IMR-90 (cell line): Measurements from ENCODE around the gene SPATA31D3. TPM values are rescaled to one million over a fixed set of nuclear protein-coding genes. Genes with fewer than 3 reads are reported as not detected.

Experiments
- ATAC-seq: fragments of 200-7000 bp; cut with Tn5 transposase; 2 replicates; pipeline ENCODE4 v1.9.1; 2020; ENCODE audit warnings: low read depth, mild to moderate bottlenecking, moderate library complexity
- BruUV-seq: library from RNA; stranded (reverse); fragments of 400-500 nt; replicated peaks from 2 replicates; lab custom pipeline; 2021; lab: Mats Ljungman, UMichigan
- CTCF ChIA-PET: fragments of 300-600 bp; formaldehyde crosslinking; extraction: SDS; loops from one replicate; lab custom pipeline; 2021; ENCODE audit warnings: antibody characterized with exemption; lab: Yijun Ruan, JAX
- POLR2A ChIA-PET: fragments of 300-600 bp; sonication (Branson Sonifier 250); formaldehyde crosslinking; loops from one replicate; lab custom pipeline; 2022; ENCODE audit warnings: antibody characterized with exemption; ENCODE audit not compliant: unreplicated experiment; lab: Charles Lee
- DNase-seq: peaks from one replicate; pipeline ENCODE4 v3.0.0; 2013
- H2AFZ ChIP-seq: replicated peaks from 2 replicates; pipeline ENCODE3; 2013; ENCODE audit warnings: low read length, mild to moderate bottlenecking; ENCODE audit not compliant: poor library complexity
- H2AK5ac ChIP-seq: 2 replicates; pipeline ENCODE4 v1.6.1; 2013; ENCODE audit warnings: low read depth, low read length, inconsistent platforms
- H2AK9ac ChIP-seq: replicated peaks from 2 replicates; pipeline ENCODE3; 2013; ENCODE audit warnings: mild to moderate bottlenecking, low read depth, low read length, moderate library complexity; ENCODE audit not compliant: poor library complexity
- H2BK120ac ChIP-seq: 2 replicates; pipeline ENCODE4 v1.6.1; 2013; ENCODE audit warnings: low read depth, low read length, inconsistent platforms
- H2BK15ac ChIP-seq: 3 replicates; pipeline ENCODE4 v1.6.1; 2013; ENCODE audit warnings: low read depth, low read length, inconsistent platforms
- H2BK20ac ChIP-seq: 2 replicates; pipeline ENCODE4 v1.6.1; 2013; ENCODE audit warnings: low read depth, mild to moderate bottlenecking, inconsistent platforms, low read length, moderate library complexity
- H2BK5ac ChIP-seq: 2 replicates; pipeline ENCODE4 v1.6.1; 2013; ENCODE audit warnings: mild to moderate bottlenecking, low read depth, low read length, inconsistent platforms; ENCODE audit not compliant: poor library complexity, severe bottlenecking
- H3K14ac ChIP-seq: replicated peaks from 2 replicates; pipeline ENCODE4 v1.6.1; 2013; ENCODE audit warnings: low read depth, low read length, inconsistent platforms
- H3K18ac ChIP-seq: 2 replicates; pipeline ENCODE4 v1.6.1; 2013; ENCODE audit warnings: low read depth, low read length, control low read depth
- H3K23ac ChIP-seq: 2 replicates; pipeline ENCODE4 v1.6.1; 2013; ENCODE audit warnings: low read depth, low read length, inconsistent platforms
- H3K27ac ChIP-seq: 2 replicates; pipeline ENCODE4 v1.5.1; 2013; ENCODE audit warnings: mild to moderate bottlenecking, control low read depth, low read length; ENCODE audit not compliant: insufficient read depth
- H3K27me3 ChIP-seq: 2 replicates; pipeline ENCODE4 v1.6.1; 2013; ENCODE audit warnings: low read length; ENCODE audit not compliant: control insufficient read depth, insufficient read depth
- H3K36me3 ChIP-seq: 2 replicates; pipeline ENCODE4 v1.6.1; 2013; ENCODE audit warnings: low read length, mixed read lengths; ENCODE audit not compliant: control insufficient read depth, insufficient read depth
- H3K4ac ChIP-seq: 2 replicates; pipeline ENCODE4 v1.6.1; 2013; ENCODE audit warnings: low read depth, low read length, inconsistent platforms
- H3K4me1 ChIP-seq: 2 replicates; pipeline ENCODE4 v1.6.1; 2013; ENCODE audit warnings: low read length, mixed read lengths; ENCODE audit not compliant: control insufficient read depth, insufficient read depth
- H3K4me2 ChIP-seq: 2 replicates; pipeline ENCODE4 v1.6.1; 2013; ENCODE audit warnings: low read depth, mild to moderate bottlenecking, control low read depth, low read length, moderate library complexity
- H3K4me3 ChIP-seq: 2 replicates; pipeline ENCODE4 v1.5.1; 2013; ENCODE audit warnings: low read depth, mild to moderate bottlenecking, control low read depth, low read length, moderate library complexity; ENCODE audit not compliant: insufficient read depth
- H3K56ac ChIP-seq: 2 replicates; pipeline ENCODE4 v1.6.1; 2013; ENCODE audit warnings: low read length, inconsistent platforms; ENCODE audit not compliant: insufficient read depth; ENCODE audit errors: extremely low read depth
- H3K79me1 ChIP-seq, 2 experiments: 2 replicates each; pipeline ENCODE4 v1.6.1; 2013; ENCODE audit warnings: low read length in 2 of 2, inconsistent platforms in 1 of 2, low read depth in 1 of 2
- H3K9ac ChIP-seq: 2 replicates; pipeline ENCODE4 v1.6.1; 2013; ENCODE audit warnings: low read depth, low read length, control low read depth
- H3K9me1 ChIP-seq: 2 replicates; pipeline ENCODE4 v1.6.1; 2013; ENCODE audit warnings: low read length, inconsistent platforms; ENCODE audit not compliant: insufficient read depth
- H3K9me3 ChIP-seq: 2 replicates; pipeline ENCODE4 v1.6.1; 2013; ENCODE audit warnings: low read length; ENCODE audit not compliant: control insufficient read depth, insufficient read depth
- H4K20me1 ChIP-seq: 2 replicates; pipeline ENCODE4 v1.6.1; 2013; ENCODE audit warnings: low read length, inconsistent platforms; ENCODE audit not compliant: insufficient read depth
- H4K5ac ChIP-seq: 2 replicates; pipeline ENCODE4 v1.6.1; 2013; ENCODE audit warnings: mild to moderate bottlenecking, low read depth, low read length, control low read depth
- H4K8ac ChIP-seq, 2 experiments: 2 replicates each; pipeline ENCODE4 v1.6.1; 2013; ENCODE audit warnings: low read depth in 2 of 2, low read length in 2 of 2, control low read depth in 1 of 2, inconsistent platforms in 1 of 2
- H4K91ac ChIP-seq: 2 replicates; pipeline ENCODE4 v1.6.1; 2013; ENCODE audit warnings: low read depth, low read length, inconsistent platforms; ENCODE audit not compliant: insufficient read depth
- BHLHE40 ChIP-seq: fragments of 150-350 bp; IDR thresholded peaks from 2 replicates; pipeline ENCODE4 v1.6.1; 2016; ENCODE audit warnings: mild to moderate bottlenecking, low read depth, low read length
- CHD1 ChIP-seq: IDR thresholded peaks from 2 replicates; pipeline ENCODE4 v1.6.1; 2012; ENCODE audit warnings: low read depth, low read length, improper control_type of control experiment
- FOS ChIP-seq: fragments of 150-350 bp; IDR thresholded peaks from 2 replicates; pipeline ENCODE4 v1.6.1; 2016; ENCODE audit warnings: low read depth, low read length
- MAFK ChIP-seq: IDR thresholded peaks from 2 replicates; pipeline ENCODE4 v1.6.1; 2012; ENCODE audit warnings: low read depth, low read length, improper control_type of control experiment
- MAZ ChIP-seq: IDR thresholded peaks from 2 replicates; pipeline ENCODE4 v1.6.1; 2012; ENCODE audit warnings: low read depth, mild to moderate bottlenecking, low read length, improper control_type of control experiment, moderate library complexity, borderline replicate concordance
- MXI1 ChIP-seq: IDR thresholded peaks from 2 replicates; pipeline ENCODE4 v1.6.1; 2012; ENCODE audit warnings: low read depth, mild to moderate bottlenecking, low read length, moderate library complexity, borderline replicate concordance
- NFE2L2 ChIP-seq: fragments of 150-350 bp; IDR thresholded peaks from 2 replicates; pipeline ENCODE4 v1.6.1; 2016; ENCODE audit warnings: low read depth, mild to moderate bottlenecking, low read length
- RCOR1 ChIP-seq: IDR thresholded peaks from 2 replicates; pipeline ENCODE4 v1.6.1; 2012; ENCODE audit warnings: mild to moderate bottlenecking, low read length, improper control_type of control experiment; ENCODE audit not compliant: insufficient replicate concordance
- RFX5 ChIP-seq: IDR thresholded peaks from 2 replicates; pipeline ENCODE4 v1.8.0; 2012; ENCODE audit warnings: low read depth, mild to moderate bottlenecking, low read length, moderate library complexity
- SMC3 ChIP-seq: fragments of 150-350 bp; IDR thresholded peaks from 2 replicates; pipeline ENCODE4 v1.6.1; 2016; ENCODE audit warnings: low read depth, mild to moderate bottlenecking, antibody characterized with exemption, low read length, moderate library complexity
- USF2 ChIP-seq: fragments of 150-350 bp; IDR thresholded peaks from 2 replicates; pipeline ENCODE4 v1.6.1; 2017; ENCODE audit warnings: mild to moderate bottlenecking, antibody characterized with exemption, low read length, low read depth
- WGBS, 2 experiments: methylation state at CpG; one replicate each; pipeline versions ENCODE4 v1.1.5 to v1.1.7; 2013; ENCODE audit warnings: missing lambda C conversion rate in 2 of 2; ENCODE audit not compliant: insufficient read length in 1 of 2; ENCODE audit errors: extremely low coverage in 2 of 2; 5-methylcytosine and 5-hydroxymethylcytosine counted together
- dilution Hi-C: fragments of 300-500 bp; cut with HindIII; formaldehyde crosslinking; loops from one replicate; pipeline ENCODE4 v1.14.3; 2018; ENCODE audit warnings: low sequenced_read_pairs; ENCODE audit not compliant: unreplicated experiment
- in situ Hi-C: fragments of 300-500 bp; cut with MboI; formaldehyde crosslinking; loops from 3 replicates; pipeline ENCODE4 v1.14.3; 2019; ENCODE audit warnings: low sequenced_read_pairs, inconsistent platforms, mixed read lengths
- intact Hi-C: fragments of 100-400 bp; cut with micrococcal nuclease; formaldehyde crosslinking; loops from 2 replicates; pipeline ENCODE4 v1.10.0; 2022
- polyA plus RNA-seq, 3 experiments: library from polyadenylated mRNA; depleted of rRNA; stranded (reverse); fragments of >200 nt; gene quantifications; 2 replicates each; pipeline ENCODE4 v1.2.3, GENCODE V29; 2012; ENCODE audit warnings: low replicate concordance in 1 of 3
- total RNA-seq: library from RNA; depleted of rRNA; stranded (reverse); fragments of >200 nt; gene quantifications from 2 replicates; pipeline ENCODE4 v1.2.3, GENCODE V29; 2012
- TF ChIP-seq, protein P1 (sequence below): conservative IDR thresholded peaks from 2 replicates; pipeline ENCODE4 v1.5.1; 2012; ENCODE audit warnings: mild to moderate bottlenecking, low read depth, low read length, improper control_type of control experiment

SPATA31D3 gene
- total and polyA plus RNA-seq, 2 of the 4 experiments (the other 2 are of a cell fraction) = not detected

DNA sequence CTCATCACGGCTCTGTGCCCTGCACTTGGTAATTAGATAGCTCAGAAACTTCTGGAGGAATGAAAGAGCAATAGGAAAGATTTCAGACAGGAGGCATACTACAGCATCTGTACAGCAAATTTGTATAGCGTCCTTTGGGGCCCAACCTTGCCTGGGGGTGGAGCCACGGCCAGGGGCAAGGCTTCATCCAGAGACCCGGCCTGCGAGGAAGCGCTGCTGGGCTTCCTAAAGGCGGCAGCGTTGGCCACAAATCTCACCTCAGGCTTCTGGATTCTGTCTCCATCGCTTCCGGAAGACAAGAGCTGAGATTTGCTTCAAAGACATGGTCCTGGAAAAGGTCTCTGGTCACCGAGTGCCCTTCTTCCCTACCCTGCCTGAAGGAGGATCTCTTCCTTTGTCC lies 33.1 kb downstream of the SPATA31D3 start:
- H3K4ac ChIP-seq = no peak overlapping the region
- POLR2A ChIA-PET = no interaction called here
- H2BK20ac ChIP-seq = no peak overlapping the region
- H4K5ac ChIP-seq = no peak overlapping the region
- TF ChIP-seq MAZ (no peak), RFX5 (no peak), NFE2L2 (no peak), USF2 (no peak), MAFK (no peak), MXI1 (no peak), SMC3 (no peak), FOS (no peak), RCOR1 (no peak), BHLHE40 (no peak), CHD1 (no peak)
- TF ChIP-seq, protein P1, sequence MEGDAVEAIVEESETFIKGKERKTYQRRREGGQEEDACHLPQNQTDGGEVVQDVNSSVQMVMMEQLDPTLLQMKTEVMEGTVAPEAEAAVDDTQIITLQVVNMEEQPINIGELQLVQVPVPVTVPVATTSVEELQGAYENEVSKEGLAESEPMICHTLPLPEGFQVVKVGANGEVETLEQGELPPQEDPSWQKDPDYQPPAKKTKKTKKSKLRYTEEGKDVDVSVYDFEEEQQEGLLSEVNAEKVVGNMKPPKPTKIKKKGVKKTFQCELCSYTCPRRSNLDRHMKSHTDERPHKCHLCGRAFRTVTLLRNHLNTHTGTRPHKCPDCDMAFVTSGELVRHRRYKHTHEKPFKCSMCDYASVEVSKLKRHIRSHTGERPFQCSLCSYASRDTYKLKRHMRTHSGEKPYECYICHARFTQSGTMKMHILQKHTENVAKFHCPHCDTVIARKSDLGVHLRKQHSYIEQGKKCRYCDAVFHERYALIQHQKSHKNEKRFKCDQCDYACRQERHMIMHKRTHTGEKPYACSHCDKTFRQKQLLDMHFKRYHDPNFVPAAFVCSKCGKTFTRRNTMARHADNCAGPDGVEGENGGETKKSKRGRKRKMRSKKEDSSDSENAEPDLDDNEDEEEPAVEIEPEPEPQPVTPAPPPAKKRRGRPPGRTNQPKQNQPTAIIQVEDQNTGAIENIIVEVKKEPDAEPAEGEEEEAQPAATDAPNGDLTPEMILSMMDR = no peak
- BruUV-seq = no TSS peak
- H2BK5ac ChIP-seq = no peak overlapping the region
- no peak overlapping the region for H3K9ac ChIP-seq
- no peaks in the 10 kb centered on the region for H3K9me3 ChIP-seq
- no peak overlapping the region for H3K4me3 ChIP-seq
- H4K8ac ChIP-seq = no peak overlapping the region
- H3K23ac ChIP-seq = no peak overlapping the region
- H4K91ac ChIP-seq = no peak overlapping the region
- DNase-seq = no peak
- no peak overlapping the region for H3K56ac ChIP-seq
- no peak overlapping the region for H2BK15ac ChIP-seq
- H2BK120ac ChIP-seq = no peak overlapping the region
- 0 out of 2 replicates have a peak, but pooled peaks cover 1% of the 10 kb centered on the region for H3K4me1 ChIP-seq
- no peaks in the 10 kb centered on the region for H3K79me1 ChIP-seq
- H3K4me2 ChIP-seq = no peak overlapping the region
- no peaks in the 10 kb centered on the region for H3K9me1 ChIP-seq
- H3K36me3 ChIP-seq = no peaks in the 10 kb centered on the region
- H2AFZ ChIP-seq = no peak overlapping the region
- WGBS, 2 experiments = 84% methylated on average over 6 of the region's 11 CpGs; no CpG with 5 or more reads in 1 of the 2 experiments
- no peak overlapping the region for H3K27ac ChIP-seq
- H2AK9ac ChIP-seq = no peak overlapping the region
- no peak overlapping the region for H3K18ac ChIP-seq
- ATAC-seq = no peak
- in situ Hi-C loops (no loop called here), intact Hi-C loops (no loop called here), dilution Hi-C loops (no loop called here)
- no peak overlapping the region for H3K14ac ChIP-seq
- CTCF ChIA-PET = interaction anchor here (1.0 kb wide), 1 partner anchor 12 kb away, joined by 3 read pairs; no protein-coding TSS in a partner anchor
- no peaks in the 10 kb centered on the region for H4K20me1 ChIP-seq
- H3K27me3 ChIP-seq = no peaks in the 10 kb centered on the region; the same call in 1 of the 2 replicates
- H2AK5ac ChIP-seq = no peak overlapping the region
